NOMO-1 (cell line): ENCODE measurements around the gene AXL.
"Not testable (repeated sequence)": the region's sequence is repeated elsewhere in the genome, so short reads cannot be mapped to it uniquely, and the experiment has no call there.

Experiments
- DNase-seq, 2 experiments: peaks; one replicate each; lab custom pipeline; 2025; ENCODE audit not compliant: unreplicated experiment in 2 of 2; lab: John Stamatoyannopoulos, UW

Gene AXL

GRCh38 chr19:41269055-41269454, 50.0 kb downstream of the AXL start:
- DNase-seq: no peak

- no peak for DNase-seq
Observed at GRCh38 chr19:41269571-41269970, 50.5 kb downstream of the AXL start.

GRCh38 chr19:41273076-41273475, 54.1 kb downstream of the AXL start:
- DNase-seq: no peak

GRCh38 chr19:41274802-41275201, 55.8 kb downstream of the AXL start:
- DNase-seq: no peak

GRCh38 chr19:41276231-41276630, 57.2 kb downstream of the AXL start:
- peak in 1 of 2 experiments; percentile 5 for DNase-seq

- DNase-seq: no peak
Observed at GRCh38 chr19:41278478-41278877, 59.5 kb downstream of the AXL start.

- no peak for DNase-seq
Observed at GRCh38 chr19:41288673-41289530, 69.9 kb downstream of the AXL start.

GRCh38 chr19:41289814-41290213, 70.8 kb downstream of the AXL start:
- not testable (repeated sequence) for DNase-seq

GRCh38 chr19:41294393-41294792, 75.4 kb downstream of the AXL start:
- no peak for DNase-seq

- DNase-seq: no peak
Observed at GRCh38 chr19:41295499-41295898, 76.5 kb downstream of the AXL start.

GRCh38 chr19:41296433-41296871, 77.4 kb downstream of the AXL start:
- no peak for DNase-seq

- no peak for DNase-seq
Observed at GRCh38 chr19:41297628-41298347, 78.8 kb downstream of the AXL start.

- DNase-seq: no peak
Observed at GRCh38 chr19:41298348-41298964, 79.4 kb downstream of the AXL start.

GRCh38 chr19:41299046-41299754, 80.2 kb downstream of the AXL start:
- DNase-seq: no peak

GRCh38 chr19:41299755-41300089, 80.7 kb downstream of the AXL start:
- DNase-seq: no peak

- no peak for DNase-seq
Observed at GRCh38 chr19:41300555-41300954, 81.5 kb downstream of the AXL start.

GRCh38 chr19:41302624-41303351, 83.8 kb downstream of the AXL start:
- no peak for DNase-seq

GRCh38 chr19:41303954-41304353, 84.9 kb downstream of the AXL start:
- DNase-seq: no peak

GRCh38 chr19:41304706-41305483, 85.9 kb downstream of the AXL start:
- no peak for DNase-seq
